Small intestine (tissue), 7 donors: ENCODE measurements around the gene PIGU. TPM values are rescaled to one million over a fixed set of nuclear protein-coding genes. Genes with fewer than 3 reads are reported as not detected.
"Not testable (repeated sequence)": the region's sequence is repeated elsewhere in the genome, so short reads cannot be mapped to it uniquely, and the experiment has no call there.

Experiments
- DNase-seq, 2 donors: peaks; one replicate each; pipeline versions ENCODE4 v3.0.0 to v3.0.0-alpha.2; 2013
- FAIRE-seq: peaks from 2 replicates; lab custom pipeline; 2012; peaks lifted over from hg19 to GRCh38; lab: Jason Lieb, UNC
- H3K27ac ChIP-seq, 3 donors: one replicate each; pipeline ENCODE4 v1.5.1; 2013; ENCODE audit warnings: low read length in 2 of 3, mild to moderate bottlenecking in 2 of 3, control low read depth in 1 of 3, inconsistent platforms in 1 of 3, low read depth in 1 of 3, moderate library complexity in 1 of 3
- H3K27me3 ChIP-seq, 3 donors: one replicate each; pipeline ENCODE4 v1.6.1; 2013; ENCODE audit warnings: low read length in 3 of 3, inconsistent platforms in 1 of 3; ENCODE audit not compliant: control insufficient read depth in 3 of 3, insufficient read depth in 3 of 3
- H3K36me3 ChIP-seq, 3 donors: one replicate each; pipeline ENCODE4 v1.6.1; 2013; ENCODE audit warnings: low read length in 3 of 3, inconsistent platforms in 1 of 3, low read depth in 1 of 3, mild to moderate bottlenecking in 1 of 3, moderate library complexity in 1 of 3; ENCODE audit not compliant: control insufficient read depth in 3 of 3, insufficient read depth in 2 of 3
- H3K4me1 ChIP-seq, 3 donors: one replicate each; pipeline ENCODE4 v1.6.1; 2013; ENCODE audit warnings: low read length in 2 of 3, inconsistent platforms in 1 of 3, low read depth in 1 of 3, mild to moderate bottlenecking in 1 of 3, moderate library complexity in 1 of 3; ENCODE audit not compliant: control insufficient read depth in 3 of 3, insufficient read depth in 2 of 3
- H3K4me3 ChIP-seq, 3 donors: one replicate each; pipeline ENCODE4 v1.5.1; 2013; ENCODE audit warnings: low read length in 3 of 3, control low read depth in 1 of 3, inconsistent platforms in 1 of 3, low read depth in 1 of 3, mild to moderate bottlenecking in 1 of 3, moderate library complexity in 1 of 3
- H3K9me3 ChIP-seq, 2 donors: one replicate each; pipeline ENCODE4 v1.6.1; 2013; ENCODE audit warnings: low read depth in 1 of 2, low read length in 1 of 2; ENCODE audit not compliant: control insufficient read depth in 2 of 2, insufficient read depth in 1 of 2
- WGBS, 3 donors: extraction: QIAGEN DNeasy Blood & Tissue Kit; methylation state at CpG; one replicate each; pipeline ENCODE4 v1.1.7; 2013; 5-methylcytosine and 5-hydroxymethylcytosine counted together
- polyA plus RNA-seq, 4 donors: library from polyadenylated mRNA; stranded (reverse) in 3 of 4; unstranded in 1 of 4; fragments of 200-250 nt in 3 of 4; fragments of 120-200 nt in 1 of 4; gene quantifications; one replicate each; pipeline versions ENCODE4 v1.2.1 to v1.2.3, GENCODE V29; 2013
- donor health status: healthy with polysubstance abuse.
- donor health status: control.
- donor health status: control.
- donor health status: Bipolar disorder and iron deficiency.
- donor health status: healthy.

Gene PIGU
- polyA plus RNA-seq, 4 donors: 4.9 to 34.3 (median 16.2) TPM

DNA sequence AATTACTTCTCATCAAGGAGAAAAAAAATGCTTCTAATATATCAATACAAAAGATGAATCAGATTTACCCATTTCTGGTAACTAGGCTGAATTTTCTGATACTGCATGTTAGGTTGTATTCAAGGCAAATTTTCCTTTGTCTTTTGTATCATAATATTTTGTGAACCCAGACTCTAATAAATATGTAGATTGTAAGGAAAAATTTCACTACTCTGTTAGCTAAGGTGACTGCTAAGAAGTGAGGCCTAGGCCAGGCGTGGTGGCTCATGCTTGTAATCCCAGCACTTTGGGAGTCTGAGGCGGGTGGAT lies 40.0 kb upstream of the PIGU start:
- FAIRE-seq (no peak), DNase-seq (no peak)
- 93 to 98% (median 96%) methylated on average over 2 of the region's 2 CpGs for WGBS, 3 donors
- H3K4me1 ChIP-seq: peaks cover 3 to 26% (median 4%) of the 10 kb centered on the region in 3 donors
- no peaks in the 10 kb centered on the region for H3K27me3 ChIP-seq
- H3K4me3 ChIP-seq: no peak overlapping the region
- H3K36me3 ChIP-seq: peaks cover 4 to 33% (median 7%) of the 10 kb centered on the region in 3 donors
- no peaks in the 10 kb centered on the region for H3K9me3 ChIP-seq
- no peak overlapping the region for H3K27ac ChIP-seq

DNA sequence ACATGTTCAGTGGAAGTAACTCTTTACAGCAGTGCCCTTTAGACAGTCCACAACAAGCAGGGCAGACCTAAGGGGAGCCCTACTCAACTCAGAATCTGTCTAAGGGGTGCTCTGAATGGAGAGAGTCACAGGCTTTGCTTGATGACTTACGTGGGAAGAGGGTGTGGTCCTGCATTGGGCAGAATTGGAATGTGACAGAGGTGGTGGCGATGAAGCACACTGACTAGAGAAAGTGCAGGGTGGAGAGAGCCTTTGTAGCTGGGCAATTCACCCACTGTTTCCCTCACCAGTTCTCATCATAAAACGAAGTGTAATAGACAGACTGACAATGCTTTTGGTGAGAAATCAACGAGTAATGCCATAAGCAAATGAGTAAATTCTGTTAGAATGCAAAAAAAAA lies 38.5 kb upstream of the PIGU start:
- H3K36me3 ChIP-seq: peaks cover 4 to 40% (median 7%) of the 10 kb centered on the region in 3 donors
- H3K4me1 ChIP-seq: peaks cover 3 to 40% (median 4%) of the 10 kb centered on the region in 3 donors
- no peak for FAIRE-seq
- H3K27ac ChIP-seq: no peak overlapping the region
- DNase-seq: no peak
- no peak overlapping the region for H3K4me3 ChIP-seq
- 93 to 97% (median 94%) methylated on average over 4 of the region's 4 CpGs for WGBS, 3 donors
- peaks cover 0 to 2% (median 0%) of the 10 kb centered on the region in 3 donors for H3K27me3 ChIP-seq
- no peaks in the 10 kb centered on the region for H3K9me3 ChIP-seq

DNA sequence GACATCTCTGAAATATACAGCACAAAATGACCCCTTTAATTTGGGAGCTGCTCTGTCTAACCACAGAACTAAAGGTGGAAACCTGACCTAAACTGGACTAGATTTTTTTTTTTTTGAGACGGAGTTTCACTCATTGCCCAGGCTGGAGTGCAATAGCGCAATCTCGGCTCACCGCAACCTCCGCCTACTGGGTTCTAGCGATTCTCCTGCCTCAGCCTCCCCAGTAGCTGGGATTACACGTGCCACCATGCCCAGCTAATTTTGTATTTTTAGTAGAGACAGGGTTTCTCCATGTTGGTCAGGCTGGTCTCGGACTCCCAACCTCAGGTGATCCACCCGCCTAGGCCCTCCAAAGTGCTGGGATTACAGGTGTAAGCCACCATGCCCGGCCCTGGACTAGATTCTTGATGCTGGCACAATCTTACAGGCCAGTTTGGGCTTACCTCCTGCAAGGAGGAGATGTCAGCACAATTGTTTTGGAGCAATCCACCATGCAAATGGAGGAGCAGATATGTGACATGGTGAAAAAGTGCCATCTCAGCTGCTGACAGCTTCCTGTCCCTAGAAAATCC lies 37.1 kb upstream of the PIGU start:
- peaks cover 3 to 37% (median 7%) of the 10 kb centered on the region in 3 donors for H3K36me3 ChIP-seq
- FAIRE-seq, DNase-seq, H3K4me3 ChIP-seq, H3K27me3 ChIP-seq, H3K9me3 ChIP-seq: not testable (repeated sequence)
- H3K4me1 ChIP-seq: peaks cover 3 to 43% (median 4%) of the 10 kb centered on the region in 3 donors
- 92 to 96% (median 95%) methylated on average over 10 of the region's 10 CpGs for WGBS, 3 donors
- peak overlapping the region in 2 of 3 donors; percentile 9 to 84 for H3K27ac ChIP-seq

DNA sequence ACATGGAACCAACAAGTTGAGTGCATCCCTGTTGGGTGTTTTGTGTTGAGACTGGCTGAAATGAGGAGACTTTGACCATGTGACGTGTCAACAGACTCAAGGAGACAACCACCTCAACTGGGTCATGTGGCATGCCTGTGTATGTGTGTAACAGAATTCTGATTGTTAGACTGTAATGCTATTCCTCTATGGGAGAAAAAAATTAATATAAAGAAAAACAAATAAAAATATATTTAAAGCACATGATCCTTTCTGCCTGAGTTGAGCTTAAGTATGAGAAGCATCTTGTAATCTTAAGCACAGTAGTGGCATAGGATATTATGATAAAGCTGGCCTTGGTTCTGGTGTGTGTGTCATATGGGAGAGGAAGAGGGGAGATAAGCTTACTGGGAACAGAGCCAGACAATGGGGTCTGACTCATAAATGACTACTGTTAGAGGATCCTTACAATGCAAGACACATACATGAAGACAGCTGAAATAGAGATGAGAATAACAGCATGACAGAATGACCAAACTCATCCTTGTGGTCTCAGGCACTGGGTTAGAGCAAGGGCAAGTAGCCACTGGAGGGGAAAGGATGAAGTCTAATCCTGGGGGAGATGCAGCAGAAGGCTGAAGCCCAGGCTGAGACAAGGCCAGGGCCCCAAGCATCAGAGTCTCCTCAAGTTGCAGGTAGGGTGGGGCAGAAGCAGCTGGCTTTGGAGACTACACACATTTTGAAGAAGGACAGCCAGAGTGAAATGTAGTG lies 36.5 kb upstream of the PIGU start:
- Histone ChIP-seq H3K4me1 (peaks cover 3 to 43% (median 6%) of the 10 kb centered on the region in 3 donors), H3K36me3 (peaks cover 0 to 33% (median 5%) of the 10 kb centered on the region in 3 donors), H3K9me3 (no peaks in the 10 kb centered on the region), H3K27ac (peak overlapping the region; percentile 9 to 84 (median 49)), H3K27me3 (peaks cover 0 to 4% (median 0%) of the 10 kb centered on the region in 3 donors), H3K4me3 (no peak overlapping the region)
- FAIRE-seq: no peak
- 26 to 75% (median 52%) methylated on average over 1 of the region's 1 CpG for WGBS, 3 donors
- peak; percentile 82 to 84 for DNase-seq

DNA sequence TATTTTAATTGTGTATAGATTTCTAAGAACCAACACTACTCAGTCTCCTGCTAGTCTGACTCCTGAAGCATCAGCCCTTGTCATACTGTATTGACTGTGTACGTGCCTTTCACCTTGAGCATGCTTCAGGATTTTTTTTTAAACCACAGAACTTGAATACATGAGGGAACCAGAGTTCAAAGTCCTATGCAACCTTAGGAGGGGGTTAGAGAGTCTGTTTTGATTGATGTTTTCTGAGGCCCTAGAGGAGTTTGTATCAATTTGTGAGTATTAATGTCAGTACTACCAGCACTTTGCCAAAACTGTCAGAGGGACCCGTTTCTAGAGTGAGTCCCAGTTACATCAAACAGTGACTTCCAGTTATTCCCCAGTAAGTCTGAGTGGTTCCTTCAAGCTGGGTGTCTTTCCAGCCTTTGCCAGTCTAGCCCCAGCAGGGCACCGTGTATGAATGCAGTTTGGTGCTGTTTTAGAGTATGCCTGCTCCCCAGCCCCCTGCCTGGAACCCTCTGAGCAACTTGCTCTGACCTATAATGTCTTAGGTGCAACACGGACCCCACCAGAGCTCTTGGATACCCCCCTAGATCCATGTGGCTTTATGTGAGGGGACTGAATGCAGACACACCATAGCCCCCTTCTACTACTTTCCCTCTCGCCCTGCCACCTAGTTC lies 35.8 kb upstream of the PIGU start:
- 44 to 69% (median 55%) methylated on average over 5 of the region's 5 CpGs for WGBS, 3 donors
- Histone ChIP-seq H3K4me1 (peaks cover 3 to 46% (median 6%) of the 10 kb centered on the region in 3 donors), H3K27ac (peak overlapping the region; percentile 33 to 84 (median 49)), H3K9me3 (no peaks in the 10 kb centered on the region), H3K4me3 (no peak overlapping the region), H3K27me3 (peaks cover 0 to 4% (median 0%) of the 10 kb centered on the region in 3 donors), H3K36me3 (peaks cover 0 to 31% (median 3%) of the 10 kb centered on the region in 3 donors)
- FAIRE-seq: no peak
- DNase-seq: peak in 1 of 2 donors; percentile 56

DNA sequence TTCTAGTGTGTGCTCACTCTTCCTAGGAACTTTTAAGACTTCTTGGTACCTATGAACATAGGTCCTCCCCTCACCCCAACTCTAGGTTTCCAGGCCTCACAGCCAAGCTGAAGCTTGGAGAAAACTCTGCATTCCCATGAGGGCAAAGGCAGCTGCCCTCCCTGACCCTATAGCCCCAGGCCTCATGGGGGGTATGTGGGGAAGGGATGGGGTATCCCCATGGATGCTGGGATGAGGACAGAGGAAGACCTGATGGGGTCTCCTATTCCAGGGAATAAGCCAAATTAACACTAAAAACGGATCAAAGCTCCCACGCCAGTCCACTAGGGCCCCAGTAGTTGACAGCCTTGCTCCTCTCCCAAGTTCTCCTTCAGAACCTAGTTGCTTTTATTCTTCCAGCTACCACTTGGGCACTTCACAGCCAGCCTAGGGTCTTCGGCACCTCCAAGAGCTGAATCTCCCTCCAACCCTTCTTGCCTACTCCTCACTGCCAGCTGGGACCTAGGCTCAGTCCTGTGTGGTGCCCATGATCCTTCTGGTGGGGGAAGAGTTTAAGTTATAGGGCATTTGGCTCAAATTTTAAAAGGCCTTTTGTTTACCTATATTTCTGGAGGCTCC lies 35.0 kb upstream of the PIGU start:
- no peak for FAIRE-seq
- 95 to 97% (median 97%) methylated on average over 3 of the region's 3 CpGs for WGBS, 3 donors

DNA sequence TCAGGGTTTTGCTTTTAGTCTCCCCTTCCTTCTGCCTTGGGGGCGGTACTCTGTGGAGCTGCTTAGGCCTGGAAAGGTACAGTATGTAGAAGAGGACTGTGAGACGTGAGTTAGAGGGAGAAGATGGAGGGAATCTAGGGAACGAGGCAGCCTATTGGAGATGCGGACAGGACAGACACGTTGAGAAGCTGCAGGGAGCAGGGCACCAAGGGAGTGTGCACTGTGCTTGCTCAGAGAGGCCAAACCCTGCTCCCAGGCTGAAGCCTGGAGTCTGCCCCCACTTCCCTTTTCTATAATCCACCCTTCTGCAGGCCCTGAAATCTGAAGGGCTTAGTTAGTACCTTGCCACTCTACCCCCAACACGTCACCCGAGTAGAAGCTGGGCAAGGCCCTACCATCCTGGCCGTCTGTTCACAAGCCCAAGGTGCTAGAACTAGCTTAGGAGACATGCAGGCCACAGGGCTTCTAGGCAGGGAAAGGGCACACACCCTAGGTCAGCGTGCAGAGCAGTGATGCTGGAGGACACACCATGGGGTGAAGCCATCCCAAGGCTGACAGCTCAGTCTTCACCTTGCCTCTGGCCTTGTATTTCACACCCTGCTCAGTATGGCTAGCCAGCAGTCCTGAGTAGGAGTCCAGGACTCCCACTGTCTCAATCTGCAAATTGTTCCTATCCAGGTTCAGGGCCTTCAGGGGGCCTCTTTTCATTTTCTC lies 34.1 kb upstream of the PIGU start:
- 88 to 92% (median 91%) methylated on average over 9 of the region's 9 CpGs for WGBS, 3 donors
- peaks cover 0 to 25% (median 3%) of the 10 kb centered on the region in 3 donors for H3K36me3 ChIP-seq
- no peak overlapping the region for H3K27ac ChIP-seq
- H3K27me3 ChIP-seq: peaks cover 0 to 4% (median 0%) of the 10 kb centered on the region in 3 donors
- FAIRE-seq (no peak), DNase-seq (no peak)
- no peaks in the 10 kb centered on the region for H3K9me3 ChIP-seq
- peaks cover 6 to 60% (median 6%) of the 10 kb centered on the region in 3 donors for H3K4me1 ChIP-seq
- no peak overlapping the region for H3K4me3 ChIP-seq

More for the DNA sequence above, 35.0 kb upstream of the PIGU start:
- DNase-seq: no peak
- Histone ChIP-seq H3K4me3 (no peak overlapping the region), H3K27me3 (peaks cover 0 to 4% (median 0%) of the 10 kb centered on the region in 3 donors), H3K27ac (peak overlapping the region in 1 of 3 donors; percentile 84), H3K4me1 (peaks cover 3 to 52% (median 6%) of the 10 kb centered on the region in 3 donors), H3K9me3 (no peaks in the 10 kb centered on the region), H3K36me3 (peaks cover 0 to 29% (median 3%) of the 10 kb centered on the region in 3 donors)
